ENCODE measurements around the gene TLE3.

TLE3 gene

DNA sequence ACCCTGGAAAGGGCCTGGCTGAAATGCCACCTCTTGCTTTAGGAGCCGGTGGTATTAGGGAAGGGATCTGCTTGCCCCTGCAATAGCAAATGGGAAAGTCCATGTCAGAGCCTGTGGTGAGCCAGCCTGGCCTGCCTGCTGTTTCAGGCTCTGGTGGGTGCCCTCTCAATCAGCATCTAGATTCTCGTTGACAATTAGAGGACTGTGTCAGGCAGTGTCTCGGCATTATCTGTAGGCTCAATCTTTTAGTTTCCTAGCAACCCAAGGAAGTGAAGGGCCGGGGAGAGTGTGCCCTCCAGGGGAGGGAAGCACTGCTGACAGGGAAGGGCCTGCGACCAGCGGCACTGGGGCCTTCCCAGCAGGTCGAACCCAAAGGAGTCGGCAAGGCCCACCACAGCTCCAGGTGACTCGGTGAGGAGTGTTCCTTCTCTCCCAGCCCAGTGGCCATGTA lies 42.1 kb downstream of the TLE3 start:
- WGBS (ENCODE audit: insufficient coverage), result 77% methylated on average over 9 of the region's 9 CpGs
- H3K27ac ChIP-seq (ENCODE audit: insufficient read depth in 1 of 2, low read depth in 1 of 2, low read length in 2 of 2, poor library complexity in 1 of 2, severe bottlenecking in 2 of 2), result no peak overlapping the region
- CTCF ChIA-PET, result interaction anchor here (1.5 kb wide), 1 partner anchor 479 kb away, joined by 4 read pairs; no protein-coding TSS in a partner anchor

DNA sequence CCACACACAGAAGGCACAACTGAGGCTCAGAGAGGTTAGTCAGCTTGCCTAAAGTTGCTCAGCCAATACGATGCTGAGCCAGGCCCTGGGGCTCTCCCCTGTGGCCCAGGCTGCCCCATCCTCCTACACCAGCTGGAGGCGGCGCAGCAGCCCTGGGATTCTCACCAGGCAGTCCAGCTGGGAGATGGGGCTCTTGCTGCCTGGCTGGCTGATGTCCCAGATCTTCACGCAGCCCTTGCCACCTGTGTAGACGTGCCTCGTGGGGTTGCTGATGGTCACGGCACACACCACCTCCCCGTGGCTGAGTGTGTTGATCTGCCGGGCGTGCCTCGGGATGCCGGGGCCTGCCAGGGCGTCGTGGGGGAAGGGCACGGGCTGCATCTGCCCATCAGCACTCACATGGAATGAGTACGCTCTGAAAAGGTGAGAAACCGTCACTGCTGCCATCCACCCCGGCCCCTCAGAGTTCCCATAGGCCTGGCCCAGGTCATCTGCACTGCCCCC lies 42.8 kb downstream of the TLE3 start:
- Histone ChIP-seq H3K36me3 (ENCODE audit: control insufficient read depth in 4 of 4, insufficient read depth in 4 of 4, low read length in 3 of 4) (peaks cover 22 to 99% (median 88%) of the 10 kb centered on the region in 4 experiments), H3K27ac (ENCODE audit: insufficient read depth in 1 of 2, low read depth in 1 of 2, low read length in 2 of 2, poor library complexity in 1 of 2, severe bottlenecking in 2 of 2) (no peak overlapping the region), H3K4me1 (ENCODE audit: control extremely low read depth in 1 of 4, control insufficient read depth in 4 of 4, insufficient read depth in 4 of 4, low read length in 3 of 4) (no peaks in the 10 kb centered on the region), H3K9me3 (ENCODE audit: control extremely low read depth in 1 of 5, control insufficient read depth in 4 of 5, insufficient read depth in 2 of 5, low read depth in 1 of 5, low read length in 4 of 5) (no peaks in the 10 kb centered on the region), H3K4me3 (ENCODE audit: control insufficient read depth in 1 of 7, extremely low read depth in 1 of 7, insufficient read depth in 4 of 7, low read depth in 2 of 7, low read length in 6 of 7) (no peak overlapping the region), H3K27me3 (replicated peaks in 2 of 5; ENCODE audit: control insufficient read depth in 4 of 5, insufficient read depth in 5 of 5, low read length in 4 of 5) (no peaks in the 10 kb centered on the region)
- 94% methylated on average over 16 of the region's 18 CpGs for WGBS (ENCODE audit: insufficient coverage)
- POLR2A ChIA-PET, result no interaction called here
- no peak for DNase-seq
- CTCF ChIA-PET, result interaction anchor here (1.5 kb wide), 1 partner anchor 478 kb away, joined by 4 read pairs; no protein-coding TSS in a partner anchor

More for the DNA sequence above, 42.1 kb downstream of the TLE3 start:
- Histone ChIP-seq H3K27me3 (replicated peaks in 2 of 5; ENCODE audit: control insufficient read depth in 4 of 5, insufficient read depth in 5 of 5, low read length in 4 of 5) (no peaks in the 10 kb centered on the region), H3K4me1 (ENCODE audit: control extremely low read depth in 1 of 4, control insufficient read depth in 4 of 4, insufficient read depth in 4 of 4, low read length in 3 of 4) (no peaks in the 10 kb centered on the region), H3K9me3 (ENCODE audit: control extremely low read depth in 1 of 5, control insufficient read depth in 4 of 5, insufficient read depth in 2 of 5, low read depth in 1 of 5, low read length in 4 of 5) (no peaks in the 10 kb centered on the region), H3K36me3 (ENCODE audit: control insufficient read depth in 4 of 4, insufficient read depth in 4 of 4, low read length in 3 of 4) (peaks cover 24 to 99% (median 90%) of the 10 kb centered on the region in 4 experiments), H3K4me3 (ENCODE audit: control insufficient read depth in 1 of 7, extremely low read depth in 1 of 7, insufficient read depth in 4 of 7, low read depth in 2 of 7, low read length in 6 of 7) (no peak overlapping the region)
- peak in 2 of 3 donors; percentile 6 to 9 for DNase-seq
- POLR2A ChIA-PET, result interaction anchor here (0.8 kb wide), 1 partner anchor 39 kb away, joined by 3 read pairs; no protein-coding TSS in a partner anchor

DNA sequence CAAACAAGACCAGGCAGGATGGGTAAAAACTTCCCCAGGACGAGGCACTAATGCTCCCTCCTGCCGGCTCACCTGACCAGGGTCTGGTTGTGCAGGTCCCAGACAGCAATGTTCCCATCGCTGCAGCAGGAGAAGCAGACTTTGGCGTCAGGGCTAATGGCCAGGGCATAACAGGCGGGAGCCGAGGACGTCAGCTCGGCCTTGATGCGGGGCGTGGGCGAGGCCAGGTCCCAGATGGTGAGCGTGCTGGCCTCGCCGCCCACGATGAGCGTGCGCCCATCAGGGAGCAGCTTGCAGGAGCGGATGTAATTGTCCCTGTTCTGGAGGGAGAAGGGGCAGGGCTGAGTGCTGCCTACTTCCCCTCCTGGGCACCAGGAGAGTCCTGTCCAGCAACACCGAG lies 43.4 kb downstream of the TLE3 start:
- no peak for DNase-seq
- ChIA-PET CTCF (no interaction called here), POLR2A (no interaction called here)
- Histone ChIP-seq H3K36me3 (ENCODE audit: control insufficient read depth in 4 of 4, insufficient read depth in 4 of 4, low read length in 3 of 4) (peaks cover 18 to 99% (median 88%) of the 10 kb centered on the region in 4 experiments), H3K4me3 (ENCODE audit: control insufficient read depth in 1 of 7, extremely low read depth in 1 of 7, insufficient read depth in 4 of 7, low read depth in 2 of 7, low read length in 6 of 7) (no peak overlapping the region), H3K27me3 (replicated peaks in 2 of 5; ENCODE audit: control insufficient read depth in 4 of 5, insufficient read depth in 5 of 5, low read length in 4 of 5) (no peaks in the 10 kb centered on the region), H3K27ac (ENCODE audit: insufficient read depth in 1 of 2, low read depth in 1 of 2, low read length in 2 of 2, poor library complexity in 1 of 2, severe bottlenecking in 2 of 2) (no peak overlapping the region), H3K9me3 (ENCODE audit: control extremely low read depth in 1 of 5, control insufficient read depth in 4 of 5, insufficient read depth in 2 of 5, low read depth in 1 of 5, low read length in 4 of 5) (no peaks in the 10 kb centered on the region), H3K4me1 (ENCODE audit: control extremely low read depth in 1 of 4, control insufficient read depth in 4 of 4, insufficient read depth in 4 of 4, low read length in 3 of 4) (no peaks in the 10 kb centered on the region)
- WGBS (ENCODE audit: insufficient coverage), result 92% methylated on average over 18 of the region's 19 CpGs

DNA sequence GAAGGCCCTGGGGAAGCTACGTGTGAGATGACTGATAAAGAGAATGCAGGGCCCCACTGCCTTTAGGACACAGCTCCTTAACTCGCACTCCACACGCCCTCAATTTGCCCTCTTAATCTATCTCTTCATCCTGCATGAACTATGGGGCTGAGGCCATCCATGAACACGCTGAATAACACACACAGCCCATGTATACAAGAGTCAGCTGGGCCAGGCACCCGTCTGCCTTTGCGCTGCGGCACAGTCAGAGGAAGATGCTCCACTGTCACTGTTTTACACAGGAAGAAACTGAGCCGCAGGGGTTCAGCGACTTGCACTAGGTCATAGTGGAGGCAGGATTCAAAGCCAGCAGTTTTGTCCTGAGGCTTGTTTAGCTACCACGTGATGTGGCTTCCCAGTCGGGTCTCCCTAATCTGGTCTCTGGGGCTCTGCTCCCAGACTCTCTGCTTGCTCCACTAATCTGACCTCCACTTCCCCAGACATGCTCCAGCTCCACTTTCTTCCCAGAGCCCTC lies 43.9 kb downstream of the TLE3 start:
- no peak for DNase-seq
- Histone ChIP-seq H3K4me3 (ENCODE audit: control insufficient read depth in 1 of 7, extremely low read depth in 1 of 7, insufficient read depth in 4 of 7, low read depth in 2 of 7, low read length in 6 of 7) (no peak overlapping the region), H3K27ac (ENCODE audit: insufficient read depth in 1 of 2, low read depth in 1 of 2, low read length in 2 of 2, poor library complexity in 1 of 2, severe bottlenecking in 2 of 2) (no peak overlapping the region), H3K27me3 (replicated peaks in 2 of 5; ENCODE audit: control insufficient read depth in 4 of 5, insufficient read depth in 5 of 5, low read length in 4 of 5) (no peaks in the 10 kb centered on the region), H3K36me3 (ENCODE audit: control insufficient read depth in 4 of 4, insufficient read depth in 4 of 4, low read length in 3 of 4) (peaks cover 16 to 99% (median 87%) of the 10 kb centered on the region in 4 experiments), H3K9me3 (ENCODE audit: control extremely low read depth in 1 of 5, control insufficient read depth in 4 of 5, insufficient read depth in 2 of 5, low read depth in 1 of 5, low read length in 4 of 5) (no peaks in the 10 kb centered on the region), H3K4me1 (ENCODE audit: control extremely low read depth in 1 of 4, control insufficient read depth in 4 of 4, insufficient read depth in 4 of 4, low read length in 3 of 4) (no peaks in the 10 kb centered on the region)
- ChIA-PET CTCF (no interaction called here), POLR2A (no interaction called here)
- 80% methylated on average over 11 of the region's 11 CpGs for WGBS (ENCODE audit: insufficient coverage)

DNA sequence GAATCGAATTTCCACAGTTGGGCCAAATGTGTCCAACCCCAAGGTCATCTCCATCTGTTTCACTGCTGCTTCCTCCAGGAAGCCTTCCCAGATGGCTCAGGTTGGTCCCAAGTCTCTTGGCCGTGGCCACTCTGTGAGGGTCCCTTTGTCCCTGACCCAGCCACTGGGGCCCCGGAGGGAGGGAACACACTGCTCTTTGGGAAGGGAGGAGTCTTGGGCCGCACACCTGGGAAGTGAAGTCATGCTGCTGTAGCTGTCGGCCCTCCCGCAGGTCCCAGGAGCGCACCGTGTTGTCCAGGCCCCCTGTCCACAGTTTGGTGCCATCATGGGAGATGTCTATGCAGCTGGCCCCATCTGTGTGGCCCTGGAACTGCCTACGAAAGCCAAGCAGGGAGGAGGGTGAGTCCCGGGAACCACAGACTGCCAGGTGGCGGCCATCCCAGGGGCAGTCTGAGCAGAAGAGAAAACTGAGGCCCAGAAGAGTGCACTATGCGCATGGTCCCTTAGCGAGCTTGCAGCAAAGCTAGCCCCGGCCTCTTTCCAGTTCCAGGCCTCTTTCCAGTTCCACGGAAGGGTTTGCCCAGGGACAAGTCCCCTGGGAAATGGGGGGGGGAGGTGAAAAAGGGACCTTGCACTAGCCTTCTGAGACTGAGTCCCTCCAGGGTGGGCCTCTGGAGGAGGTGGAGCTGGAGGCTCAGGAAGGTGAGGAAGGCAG lies 44.6 kb downstream of the TLE3 start:
- POLR2A ChIA-PET, result no interaction called here
- Histone ChIP-seq H3K4me3 (ENCODE audit: control insufficient read depth in 1 of 7, extremely low read depth in 1 of 7, insufficient read depth in 4 of 7, low read depth in 2 of 7, low read length in 6 of 7) (no peak overlapping the region), H3K9me3 (ENCODE audit: control extremely low read depth in 1 of 5, control insufficient read depth in 4 of 5, insufficient read depth in 2 of 5, low read depth in 1 of 5, low read length in 4 of 5) (no peaks in the 10 kb centered on the region), H3K27ac (ENCODE audit: insufficient read depth in 1 of 2, low read depth in 1 of 2, low read length in 2 of 2, poor library complexity in 1 of 2, severe bottlenecking in 2 of 2) (no peak overlapping the region), H3K27me3 (replicated peaks in 2 of 5; ENCODE audit: control insufficient read depth in 4 of 5, insufficient read depth in 5 of 5, low read length in 4 of 5) (no peaks in the 10 kb centered on the region), H3K36me3 (ENCODE audit: control insufficient read depth in 4 of 4, insufficient read depth in 4 of 4, low read length in 3 of 4) (peaks cover 16 to 98% (median 81%) of the 10 kb centered on the region in 4 experiments), H3K4me1 (ENCODE audit: control extremely low read depth in 1 of 4, control insufficient read depth in 4 of 4, insufficient read depth in 4 of 4, low read length in 3 of 4) (no peaks in the 10 kb centered on the region)
- 88% methylated on average over 13 of the region's 15 CpGs for WGBS (ENCODE audit: insufficient coverage)
- DNase-seq, result no peak
- CTCF ChIA-PET, result no interaction called here

DNA sequence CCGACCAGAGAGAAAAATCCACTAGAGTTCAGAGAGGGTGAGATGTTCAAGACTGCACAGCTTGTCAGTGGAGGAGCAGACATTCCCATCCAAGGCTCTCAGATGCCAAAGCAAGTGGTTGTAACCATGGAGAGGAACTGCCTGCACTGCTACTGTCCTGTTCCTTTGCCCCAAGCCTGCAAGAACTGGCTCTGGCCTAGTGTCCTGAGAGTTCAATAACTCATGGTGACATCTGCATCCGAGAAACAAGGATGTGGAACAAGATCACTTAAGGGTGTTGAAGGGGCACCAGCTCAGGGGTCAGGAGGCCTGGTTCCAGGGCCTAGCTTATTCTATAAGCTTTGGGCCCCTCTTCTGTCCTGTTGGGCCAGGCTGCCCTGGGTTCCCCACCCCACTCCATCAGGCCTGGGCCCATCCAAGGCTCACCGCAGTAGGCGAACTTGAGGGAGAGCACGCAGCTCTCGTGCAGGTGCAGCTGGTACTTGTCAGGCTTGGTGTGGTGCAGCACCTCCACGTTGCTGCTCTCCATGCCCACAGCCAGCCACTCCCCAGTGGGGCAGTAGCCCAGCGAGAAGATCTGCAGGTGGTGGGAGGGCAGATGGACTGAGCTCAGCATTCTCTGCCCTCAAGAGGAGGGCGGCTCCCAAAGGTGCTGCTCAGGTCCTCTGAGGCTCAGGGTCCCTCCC lies 45.6 kb downstream of the TLE3 start:
- Histone ChIP-seq H3K4me3 (ENCODE audit: control insufficient read depth in 1 of 7, extremely low read depth in 1 of 7, insufficient read depth in 4 of 7, low read depth in 2 of 7, low read length in 6 of 7) (no peak overlapping the region), H3K9me3 (ENCODE audit: control extremely low read depth in 1 of 5, control insufficient read depth in 4 of 5, insufficient read depth in 2 of 5, low read depth in 1 of 5, low read length in 4 of 5) (no peaks in the 10 kb centered on the region), H3K27ac (ENCODE audit: insufficient read depth in 1 of 2, low read depth in 1 of 2, low read length in 2 of 2, poor library complexity in 1 of 2, severe bottlenecking in 2 of 2) (no peak overlapping the region), H3K27me3 (replicated peaks in 2 of 5; ENCODE audit: control insufficient read depth in 4 of 5, insufficient read depth in 5 of 5, low read length in 4 of 5) (no peaks in the 10 kb centered on the region), H3K4me1 (ENCODE audit: control extremely low read depth in 1 of 4, control insufficient read depth in 4 of 4, insufficient read depth in 4 of 4, low read length in 3 of 4) (no peaks in the 10 kb centered on the region), H3K36me3 (ENCODE audit: control insufficient read depth in 4 of 4, insufficient read depth in 4 of 4, low read length in 3 of 4) (peaks cover 19 to 98% (median 77%) of the 10 kb centered on the region in 4 experiments)
- DNase-seq, result no peak
- CTCF ChIA-PET, result no interaction called here
- POLR2A ChIA-PET, result no interaction called here
- 98% methylated on average over 6 of the region's 9 CpGs for WGBS (ENCODE audit: insufficient coverage)

DNA sequence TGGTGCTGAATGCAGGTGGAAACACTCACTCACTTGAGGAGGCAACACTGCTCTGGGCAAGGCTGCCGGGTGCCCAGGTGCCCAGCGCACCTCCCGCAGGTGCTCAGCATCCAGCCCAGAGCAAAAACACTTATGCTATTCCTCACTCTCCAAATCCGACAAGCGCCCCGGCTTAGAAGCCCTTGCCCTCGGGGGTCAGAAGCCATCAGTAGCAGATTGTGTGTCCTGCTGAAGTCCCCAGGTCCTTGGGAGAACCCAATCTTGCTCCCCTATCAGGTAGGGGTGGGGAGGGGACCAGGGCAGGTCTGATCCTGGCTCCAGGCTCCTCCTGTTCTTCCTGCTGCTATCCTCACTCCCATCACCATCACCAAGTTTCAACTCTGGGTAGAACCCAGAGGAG lies 46.7 kb downstream of the TLE3 start:
- POLR2A ChIA-PET, result no interaction called here

More for the DNA sequence above, 46.7 kb downstream of the TLE3 start:
- WGBS (ENCODE audit: insufficient coverage), result 100% methylated on average over 5 of the region's 7 CpGs
- peaks cover 19 to 93% (median 68%) of the 10 kb centered on the region in 4 experiments for H3K36me3 ChIP-seq (ENCODE audit: control insufficient read depth in 4 of 4, insufficient read depth in 4 of 4, low read length in 3 of 4)
- H3K27ac ChIP-seq (ENCODE audit: insufficient read depth in 1 of 2, low read depth in 1 of 2, low read length in 2 of 2, poor library complexity in 1 of 2, severe bottlenecking in 2 of 2), result no peak overlapping the region
- H3K4me3 ChIP-seq (ENCODE audit: control insufficient read depth in 1 of 7, extremely low read depth in 1 of 7, insufficient read depth in 4 of 7, low read depth in 2 of 7, low read length in 6 of 7), result no peak overlapping the region
- CTCF ChIA-PET, result no interaction called here
- H3K4me1 ChIP-seq (ENCODE audit: control extremely low read depth in 1 of 4, control insufficient read depth in 4 of 4, insufficient read depth in 4 of 4, low read length in 3 of 4), result no peaks in the 10 kb centered on the region
- no peaks in the 10 kb centered on the region for H3K9me3 ChIP-seq (ENCODE audit: control extremely low read depth in 1 of 5, control insufficient read depth in 4 of 5, insufficient read depth in 2 of 5, low read depth in 1 of 5, low read length in 4 of 5)
- DNase-seq, result no peak
- no peaks in the 10 kb centered on the region for H3K27me3 ChIP-seq (replicated peaks in 2 of 5; ENCODE audit: control insufficient read depth in 4 of 5, insufficient read depth in 5 of 5, low read length in 4 of 5)

Data from common myeloid progenitor, CD34-positive (primary cell).